ENCODE data around the gene NCK1.
"Not testable (repeated sequence)": the region's sequence is repeated elsewhere in the genome, so short reads cannot be mapped to it uniquely, and the experiment has no call there.

DNA sequence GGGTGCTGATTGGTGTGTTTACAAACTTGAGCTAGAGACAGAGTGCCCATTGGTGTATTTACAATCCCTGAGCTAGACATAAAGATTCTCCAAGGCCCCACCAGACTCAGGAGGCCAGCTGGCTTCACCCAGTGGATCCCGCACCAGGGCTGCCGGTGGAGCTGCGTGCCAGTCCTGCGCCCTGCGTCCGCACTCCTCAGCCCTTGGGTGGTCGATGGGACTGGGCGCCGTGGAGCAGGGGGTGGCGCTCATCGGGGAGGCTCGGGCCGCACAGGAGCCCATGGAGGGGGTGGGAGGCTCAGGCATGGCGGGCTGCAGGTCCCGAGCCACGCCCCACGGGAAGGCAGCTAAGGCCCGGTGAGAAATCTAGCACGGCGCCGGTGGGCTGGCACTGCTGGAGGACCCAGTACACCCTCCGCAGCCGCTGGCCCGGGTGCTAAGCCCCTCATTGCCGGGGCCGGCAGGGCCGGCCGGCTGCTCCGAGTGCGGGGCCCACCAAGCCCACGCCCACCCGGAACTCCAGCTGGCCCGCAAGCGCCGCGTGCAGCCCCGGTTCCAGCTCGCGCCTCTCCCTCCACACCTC lies 125.5 kb downstream of the NCK1 start:
- TF ChIP-seq, protein P1, sequence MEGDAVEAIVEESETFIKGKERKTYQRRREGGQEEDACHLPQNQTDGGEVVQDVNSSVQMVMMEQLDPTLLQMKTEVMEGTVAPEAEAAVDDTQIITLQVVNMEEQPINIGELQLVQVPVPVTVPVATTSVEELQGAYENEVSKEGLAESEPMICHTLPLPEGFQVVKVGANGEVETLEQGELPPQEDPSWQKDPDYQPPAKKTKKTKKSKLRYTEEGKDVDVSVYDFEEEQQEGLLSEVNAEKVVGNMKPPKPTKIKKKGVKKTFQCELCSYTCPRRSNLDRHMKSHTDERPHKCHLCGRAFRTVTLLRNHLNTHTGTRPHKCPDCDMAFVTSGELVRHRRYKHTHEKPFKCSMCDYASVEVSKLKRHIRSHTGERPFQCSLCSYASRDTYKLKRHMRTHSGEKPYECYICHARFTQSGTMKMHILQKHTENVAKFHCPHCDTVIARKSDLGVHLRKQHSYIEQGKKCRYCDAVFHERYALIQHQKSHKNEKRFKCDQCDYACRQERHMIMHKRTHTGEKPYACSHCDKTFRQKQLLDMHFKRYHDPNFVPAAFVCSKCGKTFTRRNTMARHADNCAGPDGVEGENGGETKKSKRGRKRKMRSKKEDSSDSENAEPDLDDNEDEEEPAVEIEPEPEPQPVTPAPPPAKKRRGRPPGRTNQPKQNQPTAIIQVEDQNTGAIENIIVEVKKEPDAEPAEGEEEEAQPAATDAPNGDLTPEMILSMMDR (IDR thresholded peaks at IDR 0.05), result not testable (repeated sequence)
- not testable (repeated sequence) for TF ChIP-seq POLR2A (IDR thresholded peaks at IDR 0.05; ENCODE audit: low read length); NFE2L2 (conservative IDR thresholded peaks at IDR 0.05; ENCODE audit: low read length); HEYL (CRISPR knock-in tag; IDR thresholded peaks at IDR 0.05)

Data from A549 (cell line).